MV-4-11 (cell line): Measurements from ENCODE around the gene TPK1.

Experiments
- DNase-seq: peaks from one replicate; lab custom pipeline; 2025; lab: John Stamatoyannopoulos, UW

Gene TPK1

DNA sequence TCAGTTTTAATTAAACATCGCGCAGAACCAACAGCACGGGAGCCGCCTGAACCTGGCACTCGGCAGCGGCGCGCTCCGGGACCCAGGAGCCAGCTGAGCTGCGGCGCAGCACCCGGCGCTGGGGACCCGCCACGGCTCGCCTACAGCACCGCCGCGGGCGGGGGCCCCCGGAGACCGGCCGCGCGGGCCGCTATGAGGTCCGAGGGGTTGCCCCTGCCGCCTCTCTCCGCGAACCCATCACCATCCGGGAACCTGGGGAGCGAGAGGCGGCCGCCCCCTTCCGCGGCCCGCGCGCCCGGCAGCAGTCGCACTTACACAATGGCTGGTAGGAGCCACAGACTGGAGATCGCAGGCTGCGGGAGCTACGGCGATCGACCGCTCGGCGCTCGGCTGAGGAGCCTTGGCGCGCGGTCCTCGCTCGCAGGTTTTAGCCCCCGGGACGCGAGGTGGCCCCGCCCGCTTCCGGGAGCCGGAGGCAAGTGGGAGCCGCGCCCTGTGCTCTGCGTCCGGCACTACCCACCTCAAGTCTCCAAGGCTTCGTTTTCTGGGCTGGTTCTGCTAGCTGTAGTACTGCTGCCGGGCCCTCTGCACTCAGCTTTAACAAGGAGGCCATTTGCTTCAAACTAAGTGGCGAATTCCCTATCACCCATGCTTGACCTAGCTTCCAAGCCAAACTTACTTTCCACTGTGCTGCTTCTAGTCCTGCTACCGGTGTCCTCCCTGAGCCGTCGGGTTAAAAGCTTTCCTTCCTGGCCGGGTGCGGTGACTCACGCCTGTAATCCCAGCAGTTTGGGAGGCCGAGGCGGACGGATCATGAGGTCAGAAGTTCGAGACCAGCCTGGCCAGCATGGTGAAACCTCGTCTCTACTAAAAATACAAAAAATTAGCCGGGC is at the start of gene TPK1:
TSS of gene TPK1 (minus strand) at position 402 of the 893 bp plus-strand sequence. CDS start 451 bp downstream, outside the sequence.
- DNase-seq: peak; percentile 92

GRCh38 chr7:144885478-144885877 is 49.6 kb upstream of the TPK1 start:
- no peak for DNase-seq

GRCh38 chr7:144884896-144885295 is 49.0 kb upstream of the TPK1 start:
- DNase-seq: no peak

- DNase-seq: no peak
These were observed 37.5 kb upstream of the TPK1 start for GRCh38 chr7:144873316-144873845.

DNA sequence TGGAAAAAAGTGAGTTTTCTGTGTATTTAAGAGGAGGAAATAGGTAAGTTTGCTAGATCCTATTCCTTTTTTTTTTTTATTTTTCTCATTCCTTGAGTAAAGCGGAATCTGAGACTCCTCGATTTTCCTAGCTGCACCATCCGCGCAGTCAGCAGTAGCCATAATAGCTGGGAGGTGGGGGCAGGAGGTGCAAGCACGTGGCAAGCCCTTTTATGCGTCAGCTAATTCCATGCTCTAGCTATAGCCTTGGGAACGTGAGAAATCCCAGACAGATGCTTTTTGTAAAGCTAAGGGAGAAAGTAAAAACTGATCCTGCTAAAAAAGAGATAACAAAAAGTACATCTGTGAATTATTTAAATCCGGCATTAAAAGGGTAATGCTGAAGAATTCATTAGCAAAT is 33.2 kb upstream of the TPK1 start:
- DNase-seq: no peak

GRCh38 chr7:144866189-144866588 is 30.3 kb upstream of the TPK1 start:
- no peak for DNase-seq

- no peak for DNase-seq
These were observed 27.4 kb upstream of the TPK1 start for GRCh38 chr7:144863320-144863647.

DNA sequence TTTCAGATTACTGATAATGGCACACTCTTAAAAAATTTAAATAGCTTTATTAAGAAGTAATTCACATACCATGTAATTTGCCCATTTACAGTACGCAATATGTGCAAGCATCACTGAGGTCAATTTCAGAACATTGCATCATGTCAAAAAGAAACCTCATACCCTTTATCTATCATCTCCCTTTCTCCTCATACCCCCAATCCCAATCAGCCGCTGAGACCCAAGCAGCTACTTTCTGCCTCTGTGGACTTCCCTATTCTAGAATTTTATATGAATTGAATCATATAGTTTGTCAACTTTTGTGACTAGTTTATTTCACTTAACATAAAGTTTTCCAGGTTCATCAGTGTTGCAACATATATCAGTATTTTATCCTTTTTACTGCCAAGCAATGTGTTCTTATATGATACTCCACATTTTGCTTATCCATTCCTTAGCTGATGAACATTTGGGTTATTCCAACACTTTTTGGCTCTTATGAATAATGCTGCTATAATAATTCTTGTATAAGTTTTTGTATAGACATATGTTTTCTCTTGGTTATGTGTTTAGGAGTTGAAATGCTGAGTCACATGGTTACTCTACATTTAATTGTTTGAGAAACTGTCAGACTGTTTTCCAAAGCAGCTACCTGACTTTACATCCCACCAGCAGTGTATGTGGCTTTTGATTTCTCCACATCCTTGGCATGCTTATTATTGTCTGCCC is 26.9 kb upstream of the TPK1 start:
- DNase-seq: no peak

GRCh38 chr7:144859739-144860138 is 23.9 kb upstream of the TPK1 start:
- DNase-seq: no peak

- no peak for DNase-seq
These were observed 21.6 kb upstream of the TPK1 start for GRCh38 chr7:144857463-144857862.

DNA sequence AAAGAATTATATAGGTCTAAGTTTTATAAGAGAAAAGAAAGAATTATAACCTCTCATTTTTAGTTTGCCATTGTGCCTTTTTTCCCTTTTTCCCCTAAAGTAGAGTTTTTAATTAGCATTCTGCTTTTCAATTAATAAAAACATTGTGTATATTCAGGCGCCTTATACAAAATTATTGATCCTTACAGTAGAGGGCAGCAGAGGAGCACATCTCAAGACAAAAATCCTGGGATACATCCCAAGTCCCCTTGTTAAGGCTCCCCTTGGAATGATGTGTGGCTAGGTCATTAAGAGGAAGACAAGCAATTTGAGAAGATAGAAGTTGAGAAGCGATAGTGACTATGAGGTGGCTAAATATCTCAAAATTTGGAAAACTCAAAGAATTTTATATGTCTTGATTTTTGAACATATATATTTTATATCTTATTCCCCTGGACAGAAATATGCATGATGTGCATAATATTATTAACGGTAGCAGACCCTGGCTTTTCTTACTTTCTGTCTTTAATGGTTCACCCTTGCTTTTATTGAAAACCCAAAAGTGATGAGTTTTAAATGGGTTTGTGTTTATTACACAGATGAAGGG is 19.1 kb upstream of the TPK1 start:
- DNase-seq: no peak

DNA sequence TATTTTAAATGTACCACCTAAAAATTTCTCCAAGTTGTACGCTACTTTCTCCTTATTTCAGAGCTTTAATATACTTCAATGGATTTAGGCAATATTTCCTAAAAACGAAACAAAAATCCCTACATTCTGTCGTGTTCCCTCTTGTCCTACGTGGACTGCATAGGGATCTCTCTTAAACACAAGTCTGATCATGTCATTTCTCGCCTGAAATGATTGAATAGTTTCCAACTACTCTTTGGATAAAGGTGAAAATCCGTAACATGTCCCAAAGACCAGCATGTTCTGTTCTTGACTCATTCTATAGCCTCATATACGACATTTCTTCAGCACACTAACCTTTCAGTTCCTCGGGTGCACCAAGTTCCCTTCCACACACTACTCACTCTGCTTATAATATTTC is 17.7 kb upstream of the TPK1 start:
- DNase-seq: no peak

DNA sequence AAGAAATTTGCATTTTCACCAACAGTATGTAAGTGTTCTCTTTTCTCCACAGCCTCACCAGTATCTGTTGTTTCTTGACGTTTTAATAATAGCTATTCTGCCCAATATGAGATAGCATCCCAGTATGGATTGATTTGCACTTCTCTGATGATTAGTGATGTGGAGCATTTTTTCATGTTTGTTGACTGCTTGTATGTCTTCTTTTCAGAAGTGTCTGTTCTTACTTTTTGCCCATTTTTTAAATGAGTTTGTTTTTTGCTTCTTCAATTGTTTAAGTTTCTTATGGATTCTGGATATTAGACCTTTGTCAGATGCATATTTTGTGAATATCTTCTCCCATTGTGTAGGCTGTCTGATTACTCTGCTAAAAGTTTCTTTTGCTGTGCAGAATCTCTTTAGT is 12.2 kb upstream of the TPK1 start:
- no peak for DNase-seq

GRCh38 chr7:144842377-144842851 is 6.6 kb upstream of the TPK1 start:
- DNase-seq: peak; percentile 88

DNA sequence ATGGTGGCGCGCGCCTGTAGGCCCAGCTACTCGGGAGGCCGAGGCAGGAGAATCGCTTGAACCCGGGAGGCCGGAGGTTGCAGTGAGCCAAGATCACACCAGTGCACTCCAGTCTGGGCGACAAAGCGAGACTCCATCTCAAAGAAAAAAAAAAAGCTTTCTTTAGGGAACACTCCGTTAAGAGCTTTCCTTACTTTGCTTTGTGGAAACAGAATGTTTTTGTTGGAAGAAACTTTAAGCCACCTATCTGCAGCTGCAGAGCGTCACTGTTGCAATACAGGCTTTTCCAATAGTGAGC is 641 bp upstream of the TPK1 start:
- DNase-seq: no peak

GRCh38 chr7:144835155-144835611 is 670 bp downstream of the TPK1 start:
- peak; percentile 46 for DNase-seq

GRCh38 chr7:144834641-144835144 is 1.2 kb downstream of the TPK1 start:
- peak; percentile 81 for DNase-seq

GRCh38 chr7:144830811-144831210 is 5.0 kb downstream of the TPK1 start:
- DNase-seq: peak; percentile 18

DNA sequence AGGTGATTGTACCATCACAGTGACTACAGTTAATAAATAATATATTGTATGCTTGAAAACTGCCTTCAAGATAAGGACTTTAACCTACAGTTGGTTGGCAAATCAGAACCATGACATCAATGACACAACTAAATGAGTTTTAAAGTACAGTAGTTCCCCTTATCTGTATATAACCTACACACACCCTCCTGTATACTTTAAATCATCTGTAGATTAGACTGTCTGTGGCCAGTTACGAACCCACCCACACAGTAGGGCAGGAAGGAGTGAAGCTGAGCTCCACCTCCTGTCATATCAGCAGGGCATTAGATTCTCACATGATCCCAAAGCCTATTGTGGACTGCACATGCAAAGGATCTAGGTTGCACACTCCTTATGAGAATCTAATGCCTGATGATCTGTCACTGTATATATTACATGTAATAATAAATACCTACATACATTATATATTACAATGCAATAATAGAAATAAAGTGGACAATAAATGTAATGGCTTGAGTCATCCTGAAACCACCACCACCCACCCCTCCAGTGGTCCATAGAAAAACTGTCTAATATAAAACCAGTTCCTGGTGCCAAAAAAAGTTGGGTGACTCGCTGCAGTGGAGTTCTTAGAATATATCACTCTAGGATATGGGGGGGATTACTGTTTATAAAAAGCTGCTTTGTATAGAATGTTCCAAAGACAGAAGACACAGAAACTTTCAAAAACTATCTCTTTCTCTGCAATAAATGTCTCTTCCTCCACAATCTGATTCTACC is 5.6 kb downstream of the TPK1 start:
- DNase-seq: no peak

- no peak for DNase-seq
These were observed 8.2 kb downstream of the TPK1 start for GRCh38 chr7:144827621-144828020.

- no peak for DNase-seq
These were observed 9.6 kb downstream of the TPK1 start for GRCh38 chr7:144826208-144826607.

GRCh38 chr7:144824360-144824759 is 11.5 kb downstream of the TPK1 start:
- DNase-seq: no peak
